ENCODE measurements around the gene GNA15.

GRCh38 chr19:3190470-3190770 is 54.6 kb downstream of the GNA15 start:
- TF ChIP-seq POLR2AphosphoS5 (IDR thresholded peaks at IDR 0.05; ENCODE audit: low read depth, low read length), result no peak
- no peak for TF ChIP-seq POLR2A (IDR thresholded peaks at IDR 0.05; ENCODE audit: low read depth, low read length)
- no peak for TF ChIP-seq SPI1 (IDR thresholded peaks at IDR 0.05; ENCODE audit: low read depth, low read length)
- TF ChIP-seq TAF1 (IDR thresholded peaks at IDR 0.05; ENCODE audit: low read depth, low read length), result no peak
- no peak for TF ChIP-seq PAX5 (IDR thresholded peaks at IDR 0.05; ENCODE audit: insufficient read depth, low read length, severe bottlenecking)
